GM06990 (cell line): ENCODE measurements around the gene ANKRD27.
A peak's percentile ranks its signal among the peaks of the same experiment; 100 is the strongest.

Source experiments
- DNase-seq: peaks from one replicate; pipeline ENCODE4 v3.0.0-alpha.2; 2011; ENCODE audit not compliant: insufficient read length; ENCODE audit errors: extremely low read depth
- H3K27me3 ChIP-seq: replicated peaks from 2 replicates; pipeline ENCODE4 v1.6.0; 2011; ENCODE audit warnings: low read length; ENCODE audit not compliant: control insufficient read depth, insufficient read depth
- H3K36me3 ChIP-seq: 2 replicates; pipeline ENCODE4 v1.5.1; 2011; ENCODE audit warnings: low read length; ENCODE audit not compliant: control insufficient read depth, insufficient read depth
- H3K4me3 ChIP-seq: replicated peaks from 2 replicates; pipeline ENCODE4 v1.5.1; 2011; ENCODE audit warnings: low read depth, mild to moderate bottlenecking, control low read depth, low read length
- TF ChIP-seq, protein P1 (sequence below): IDR thresholded peaks from 2 replicates; pipeline ENCODE4 v1.5.1; 2011; ENCODE audit warnings: low read length, control low read depth, mild to moderate bottlenecking, inconsistent platforms; ENCODE audit not compliant: insufficient read depth, poor library complexity, severe bottlenecking

The ANKRD27 gene

GRCh38 chr19:32677657-32678056, 2.7 kb upstream of the ANKRD27 start:
- TF ChIP-seq, protein P1, sequence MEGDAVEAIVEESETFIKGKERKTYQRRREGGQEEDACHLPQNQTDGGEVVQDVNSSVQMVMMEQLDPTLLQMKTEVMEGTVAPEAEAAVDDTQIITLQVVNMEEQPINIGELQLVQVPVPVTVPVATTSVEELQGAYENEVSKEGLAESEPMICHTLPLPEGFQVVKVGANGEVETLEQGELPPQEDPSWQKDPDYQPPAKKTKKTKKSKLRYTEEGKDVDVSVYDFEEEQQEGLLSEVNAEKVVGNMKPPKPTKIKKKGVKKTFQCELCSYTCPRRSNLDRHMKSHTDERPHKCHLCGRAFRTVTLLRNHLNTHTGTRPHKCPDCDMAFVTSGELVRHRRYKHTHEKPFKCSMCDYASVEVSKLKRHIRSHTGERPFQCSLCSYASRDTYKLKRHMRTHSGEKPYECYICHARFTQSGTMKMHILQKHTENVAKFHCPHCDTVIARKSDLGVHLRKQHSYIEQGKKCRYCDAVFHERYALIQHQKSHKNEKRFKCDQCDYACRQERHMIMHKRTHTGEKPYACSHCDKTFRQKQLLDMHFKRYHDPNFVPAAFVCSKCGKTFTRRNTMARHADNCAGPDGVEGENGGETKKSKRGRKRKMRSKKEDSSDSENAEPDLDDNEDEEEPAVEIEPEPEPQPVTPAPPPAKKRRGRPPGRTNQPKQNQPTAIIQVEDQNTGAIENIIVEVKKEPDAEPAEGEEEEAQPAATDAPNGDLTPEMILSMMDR = no peak
- no peaks in the 10 kb centered on the region for H3K36me3 ChIP-seq
- no peak overlapping the region for H3K4me3 ChIP-seq
- DNase-seq = no peak
- H3K27me3 ChIP-seq = no peaks in the 10 kb centered on the region; the same call in 1 of the 2 replicates

- H3K4me3 ChIP-seq = no peak overlapping the region
- no peak for DNase-seq
- TF ChIP-seq, protein P1 = no peak
- H3K27me3 ChIP-seq = no peaks in the 10 kb centered on the region; the same call in 1 of the 2 replicates
- peaks cover 2% of the 10 kb centered on the region; the same call in 1 of the 2 replicates for H3K36me3 ChIP-seq
Measured at GRCh38 chr19:32676895-32677359, 1.9 kb upstream of the ANKRD27 start.

GRCh38 chr19:32676186-32676894, 1.4 kb upstream of the ANKRD27 start:
- DNase-seq = peak; percentile 57
- Histone ChIP-seq H3K4me3 (peak overlapping the region; percentile 95), H3K36me3 (peaks cover 2% of the 10 kb centered on the region; the same call in 1 of the 2 replicates), H3K27me3 (no peaks in the 10 kb centered on the region; the same call in 1 of the 2 replicates)
- TF ChIP-seq, protein P1 = no peak

DNA sequence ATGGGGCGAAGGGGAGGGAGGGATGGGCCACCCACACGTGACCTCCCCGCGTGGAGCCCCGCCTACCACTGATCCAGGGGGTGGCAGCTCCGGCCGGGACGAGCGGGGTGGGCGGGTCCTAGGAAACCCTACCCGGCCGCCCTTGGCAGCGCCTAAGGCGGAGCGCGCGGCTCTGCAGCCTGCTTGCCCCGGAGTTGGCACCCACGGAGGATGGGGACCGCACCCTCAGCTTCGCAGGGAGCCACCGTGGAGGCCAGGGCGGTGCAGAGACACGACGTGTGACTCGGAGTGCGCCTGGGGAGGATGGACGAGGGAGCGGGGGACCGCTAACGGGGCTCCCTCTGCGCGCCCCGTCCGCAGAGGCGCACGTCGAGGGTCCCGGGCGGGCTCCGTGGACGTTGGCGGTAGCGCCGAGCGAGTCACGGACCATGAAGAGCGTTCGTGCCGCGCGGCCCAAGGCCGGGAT, 773 bp upstream of the ANKRD27 start, which contains the start of gene RGS9BP:
Gene RGS9BP (plus strand): TSS at position 129 of the 466 bp plus-strand sequence. CDS start 416 bp downstream, outside the sequence.
- peak within 1 kb of the TSS; percentile 95 for H3K4me3 ChIP-seq
- peaks cover 2% of the 10 kb centered on the region; the same call in 1 of the 2 replicates for H3K36me3 ChIP-seq
- TF ChIP-seq, protein P1 = no peak
- no peaks in the 10 kb centered on the region; the same call in 1 of the 2 replicates for H3K27me3 ChIP-seq
- DNase-seq = peak; percentile 61

DNA sequence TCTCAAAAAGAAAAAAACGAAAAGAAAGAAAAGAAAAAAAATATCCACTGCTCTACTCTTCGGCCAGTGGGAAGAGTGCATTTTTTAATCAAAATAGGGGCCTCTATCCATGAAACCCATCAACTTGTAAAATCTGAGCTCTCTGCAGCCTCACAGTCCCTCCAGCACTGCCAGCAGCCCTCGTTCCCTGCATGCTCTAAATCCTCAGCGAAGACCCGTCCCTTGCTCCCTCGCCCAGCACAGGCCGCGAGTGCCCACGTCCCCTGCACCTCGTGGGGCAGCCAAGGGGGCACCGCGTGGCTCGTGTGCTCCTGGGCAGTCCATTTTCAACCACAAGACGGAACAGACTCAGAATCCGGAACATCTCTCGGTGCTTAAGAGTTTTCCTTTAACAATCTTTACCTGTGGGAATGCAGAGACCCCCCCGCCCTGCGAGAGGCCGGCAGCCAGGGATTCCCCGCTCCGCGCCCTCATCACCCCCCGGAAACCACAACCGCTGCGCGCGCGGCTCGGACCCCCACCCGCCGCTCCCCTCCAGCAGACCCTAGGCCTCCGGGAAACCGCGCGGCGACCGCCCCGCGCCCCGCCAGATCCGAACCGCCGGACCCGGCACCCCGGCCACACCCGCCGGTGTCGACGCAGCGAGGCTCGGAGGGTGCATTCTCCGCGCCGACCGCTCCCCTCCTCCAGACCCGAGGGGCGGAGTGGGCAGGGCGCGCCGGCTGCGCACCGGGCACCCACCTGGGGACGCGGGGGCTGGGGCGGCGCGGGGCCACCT, 638 bp downstream of the ANKRD27 start:
- no peak for DNase-seq
- Histone ChIP-seq H3K4me3 (peak overlapping the region; percentile 95), H3K36me3 (peaks cover 2% of the 10 kb centered on the region; the same call in 1 of the 2 replicates), H3K27me3 (no peaks in the 10 kb centered on the region)
- TF ChIP-seq, protein P1 = no peak
